Measurements from ENCODE around the gene PERM1. TPM values are rescaled to one million over a fixed set of nuclear protein-coding genes. Genes with fewer than 3 reads are reported as not detected.

PERM1 gene
- total RNA-seq, 3 donors from 2014 or later, result 0.33 to 1.9 TPM; not detected in 1

DNA sequence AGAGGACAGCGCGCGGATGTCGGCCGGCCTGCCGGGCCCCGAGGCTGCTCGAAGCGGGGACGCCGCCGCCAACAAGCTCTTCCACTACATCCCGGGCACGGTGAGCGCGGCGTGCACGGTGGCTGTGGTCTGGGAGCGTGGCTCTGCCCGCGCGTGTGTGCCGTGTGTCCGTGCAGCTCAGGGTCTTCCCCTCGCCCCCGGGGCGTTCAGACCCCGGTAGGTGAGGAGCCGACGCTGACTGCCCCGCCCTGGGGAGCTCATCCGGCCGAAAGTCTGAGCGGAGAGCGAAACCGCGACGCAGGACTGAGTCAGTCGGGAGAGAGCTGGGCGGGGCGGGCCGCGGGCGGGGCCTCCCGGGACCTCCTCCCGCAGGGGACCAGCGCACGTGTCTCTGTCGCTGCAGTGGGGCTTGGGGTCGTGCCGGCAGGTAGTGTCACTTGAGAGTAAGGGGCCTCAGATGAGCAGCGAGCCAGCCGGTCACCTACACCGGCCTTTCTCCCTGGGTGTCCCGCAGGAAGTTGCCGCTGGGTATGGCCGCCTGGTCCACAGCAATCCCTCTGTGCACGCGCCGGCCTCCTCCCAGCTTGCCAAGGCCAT is 15.1 kb downstream of the PERM1 start:
- peaks cover 2 to 22% of the 10 kb centered on the region in 2 donors for H3K27me3 ChIP-seq

DNA sequence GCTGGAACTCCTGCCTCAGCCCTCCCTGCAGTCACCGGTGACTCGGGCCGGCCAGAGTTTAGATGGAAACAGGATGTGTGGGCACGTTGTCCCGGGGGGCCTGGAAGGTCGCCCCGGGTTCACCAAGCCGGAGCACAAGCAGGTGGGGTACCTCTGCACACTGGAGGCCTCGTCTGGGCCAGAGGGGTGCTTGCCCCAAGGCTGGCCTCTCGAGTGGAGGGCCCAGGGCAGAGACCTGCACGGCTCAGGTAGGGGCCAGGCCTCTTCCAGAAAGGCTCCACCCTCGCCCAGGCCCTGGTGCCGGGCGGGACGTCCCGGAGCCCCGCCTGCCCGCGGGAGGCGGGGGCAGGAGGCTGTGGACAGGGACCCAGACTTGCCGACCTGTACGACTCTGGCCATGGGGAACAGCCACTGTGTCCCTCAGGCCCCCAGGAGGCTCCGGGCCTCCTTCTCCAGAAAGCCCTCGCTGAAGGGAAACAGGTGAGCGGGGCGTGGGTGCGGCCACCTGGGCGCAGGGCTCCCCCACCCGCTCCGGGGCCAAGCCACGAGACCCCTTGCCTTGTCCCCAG is 15.7 kb downstream of the PERM1 start, which contains the start of gene PLEKHN1:
PLEKHN1 (plus strand) TSS at position 348 of the 569 bp plus-strand sequence; CDS start at position 398, 50 bp downstream.
- Histone ChIP-seq H3K4me3 (peak within 1 kb of the TSS; percentile 54 to 93 (median 69)), H3K36me3 (no peaks in the 10 kb centered on the region), H3K4me1 (peaks cover 3 to 16% of the 10 kb centered on the region in 2 donors), H3K27ac (peak within 1 kb of the TSS; percentile 93 to 95), H3K9me3 (no peaks in the 10 kb centered on the region), H3K27me3 (peaks cover 2 to 16% of the 10 kb centered on the region in 2 donors)
- intact Hi-C loops (cut with DNase I; ENCODE audit: low total_unique reads), result no loop called here
- TF ChIP-seq POLR2AphosphoS5 (IDR thresholded peaks at IDR 0.05), result peak in 1 of 3 donors; percentile 14
- TF ChIP-seq POLR2A (IDR thresholded peaks at IDR 0.05), result no peak
- no peak for DNase-seq (ENCODE audit: low spot score in 2 of 2)

More for the DNA sequence above, 15.1 kb downstream of the PERM1 start:
- H3K4me1 ChIP-seq, result peaks cover 0 to 16% of the 10 kb centered on the region in 2 donors
- DNase-seq (ENCODE audit: low spot score in 2 of 2), result peak; percentile 53 to 81
- no peaks in the 10 kb centered on the region for H3K9me3 ChIP-seq
- H3K36me3 ChIP-seq, result no peaks in the 10 kb centered on the region
- H3K4me3 ChIP-seq, result peak overlapping the region; percentile 54 to 93 (median 69)
- intact Hi-C loops (cut with DNase I; ENCODE audit: low total_unique reads), result no loop called here
- H3K27ac ChIP-seq, result peak overlapping the region; percentile 93 to 95
- TF ChIP-seq POLR2AphosphoS5 (IDR thresholded peaks at IDR 0.05), result peak; percentile 8 to 52 (median 43)
- TF ChIP-seq, protein P1, sequence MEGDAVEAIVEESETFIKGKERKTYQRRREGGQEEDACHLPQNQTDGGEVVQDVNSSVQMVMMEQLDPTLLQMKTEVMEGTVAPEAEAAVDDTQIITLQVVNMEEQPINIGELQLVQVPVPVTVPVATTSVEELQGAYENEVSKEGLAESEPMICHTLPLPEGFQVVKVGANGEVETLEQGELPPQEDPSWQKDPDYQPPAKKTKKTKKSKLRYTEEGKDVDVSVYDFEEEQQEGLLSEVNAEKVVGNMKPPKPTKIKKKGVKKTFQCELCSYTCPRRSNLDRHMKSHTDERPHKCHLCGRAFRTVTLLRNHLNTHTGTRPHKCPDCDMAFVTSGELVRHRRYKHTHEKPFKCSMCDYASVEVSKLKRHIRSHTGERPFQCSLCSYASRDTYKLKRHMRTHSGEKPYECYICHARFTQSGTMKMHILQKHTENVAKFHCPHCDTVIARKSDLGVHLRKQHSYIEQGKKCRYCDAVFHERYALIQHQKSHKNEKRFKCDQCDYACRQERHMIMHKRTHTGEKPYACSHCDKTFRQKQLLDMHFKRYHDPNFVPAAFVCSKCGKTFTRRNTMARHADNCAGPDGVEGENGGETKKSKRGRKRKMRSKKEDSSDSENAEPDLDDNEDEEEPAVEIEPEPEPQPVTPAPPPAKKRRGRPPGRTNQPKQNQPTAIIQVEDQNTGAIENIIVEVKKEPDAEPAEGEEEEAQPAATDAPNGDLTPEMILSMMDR (IDR thresholded peaks at IDR 0.05), result no peak

GRCh38 chr1:965526-966134 is 16.3 kb downstream of the PERM1 start:
- DNase-seq (ENCODE audit: low spot score in 2 of 2), result no peak
- peak overlapping the region in 2 of 3 donors; percentile 69 to 93 for H3K4me3 ChIP-seq
- H3K36me3 ChIP-seq, result no peaks in the 10 kb centered on the region
- H3K27me3 ChIP-seq, result peaks cover 0 to 10% of the 10 kb centered on the region in 2 donors
- H3K27ac ChIP-seq, result peak overlapping the region; percentile 93 to 95
- H3K4me1 ChIP-seq, result peaks cover 4 to 16% of the 10 kb centered on the region in 2 donors
- no peaks in the 10 kb centered on the region for H3K9me3 ChIP-seq
- intact Hi-C loops (cut with DNase I; ENCODE audit: low total_unique reads), result no loop called here
- TF ChIP-seq POLR2A (IDR thresholded peaks at IDR 0.05), result no peak
- TF ChIP-seq, protein P1 (IDR thresholded peaks at IDR 0.05), result no peak
- no peak for TF ChIP-seq POLR2AphosphoS5 (IDR thresholded peaks at IDR 0.05)

GRCh38 chr1:964691-965525 is 17.0 kb downstream of the PERM1 start:
- TF ChIP-seq, protein P1 (IDR thresholded peaks at IDR 0.05), result no peak
- no peak for TF ChIP-seq POLR2A (IDR thresholded peaks at IDR 0.05)
- TF ChIP-seq POLR2AphosphoS5 (IDR thresholded peaks at IDR 0.05), result no peak
- H3K36me3 ChIP-seq, result no peaks in the 10 kb centered on the region
- H3K27ac ChIP-seq, result no peak overlapping the region
- peaks cover 4 to 16% of the 10 kb centered on the region in 2 donors for H3K4me1 ChIP-seq
- no peaks in the 10 kb centered on the region for H3K9me3 ChIP-seq
- H3K27me3 ChIP-seq, result peaks cover 0 to 4% of the 10 kb centered on the region in 2 donors
- H3K4me3 ChIP-seq, result no peak overlapping the region
- intact Hi-C loops (cut with DNase I; ENCODE audit: low total_unique reads), result no loop called here
- DNase-seq (ENCODE audit: low spot score in 2 of 2), result no peak

GRCh38 chr1:963746-964525 is 18.0 kb downstream of the PERM1 start:
- peaks cover 0 to 4% of the 10 kb centered on the region in 2 donors for H3K27me3 ChIP-seq
- peaks cover 4 to 16% of the 10 kb centered on the region in 2 donors for H3K4me1 ChIP-seq
- no peak overlapping the region for H3K4me3 ChIP-seq
- TF ChIP-seq POLR2AphosphoS5 (IDR thresholded peaks at IDR 0.05) (no peak), POLR2A (IDR thresholded peaks at IDR 0.05) (no peak)
- TF ChIP-seq, protein P1 (IDR thresholded peaks at IDR 0.05), result no peak
- H3K36me3 ChIP-seq, result no peaks in the 10 kb centered on the region
- intact Hi-C loops (cut with DNase I; ENCODE audit: low total_unique reads), result no loop called here
- no peak for DNase-seq (ENCODE audit: low spot score in 2 of 2)
- no peak overlapping the region for H3K27ac ChIP-seq
- no peaks in the 10 kb centered on the region for H3K9me3 ChIP-seq

All from breast epithelium (tissue), 4 donors.